GM12878 (cell line): ENCODE data around the gene CELF2. TPM values are rescaled to one million over a fixed set of nuclear protein-coding genes. Genes with fewer than 3 reads are reported as not detected.
A peak's percentile ranks its signal among the peaks of the same experiment; 100 is the strongest.

Source experiments
- BCLAF1 ChIP-seq: fragments of 450-650 bp; IDR thresholded peaks from 2 replicates; pipeline ENCODE4 v1.6.1; 2017; ENCODE audit warnings: antibody characterized with exemption, mild to moderate bottlenecking, moderate library complexity
- CBFB ChIP-seq: IDR thresholded peaks from 2 replicates; pipeline ENCODE4 v1.6.1; 2016; ENCODE audit warnings: antibody characterized with exemption, low read depth
- CHD1 ChIP-seq: IDR thresholded peaks from 2 replicates; pipeline ENCODE4 v1.6.1; 2012; ENCODE audit warnings: low read depth, low read length, improper control_type of control experiment
- CREM ChIP-seq: IDR thresholded peaks from 2 replicates; pipeline ENCODE4 v1.6.1; 2014; ENCODE audit warnings: antibody characterized with exemption, low read depth
- DPF2 ChIP-seq: fragments of 450-650 bp; IDR thresholded peaks from 2 replicates; pipeline ENCODE4 v1.6.1; 2017; ENCODE audit warnings: mild to moderate bottlenecking
- EZH2 ChIP-seq: IDR thresholded peaks from 2 replicates; pipeline ENCODE4 v1.6.1; 2012; ENCODE audit warnings: low read depth, mild to moderate bottlenecking, control low read depth, inconsistent platforms, low read length, borderline replicate concordance; ENCODE audit not compliant: control insufficient read depth
- KDM1A ChIP-seq: fragments of 200-600 bp; sonication (generic); IDR thresholded peaks from 2 replicates; pipeline ENCODE4 v1.6.1; 2016; ENCODE audit warnings: borderline replicate concordance
- MEF2B ChIP-seq: fragments of 450-650 bp; IDR thresholded peaks from 2 replicates; pipeline ENCODE4 v1.6.1; 2018; ENCODE audit warnings: mild to moderate bottlenecking, moderate library complexity; ENCODE audit not compliant: partially characterized antibody, poor library complexity, severe bottlenecking
- NRF1 ChIP-seq: conservative IDR thresholded peaks from 2 replicates; pipeline ENCODE4 v1.6.1; 2011; ENCODE audit warnings: mild to moderate bottlenecking, low read depth, low read length, improper control_type of control experiment
- POLR2AphosphoS5 ChIP-seq: IDR thresholded peaks from 2 replicates; pipeline ENCODE4 v1.6.1; 2011; ENCODE audit warnings: mild to moderate bottlenecking, low read length, inconsistent platforms
- RCOR1 ChIP-seq: conservative IDR thresholded peaks from 2 replicates; pipeline ENCODE4 v1.6.1; 2012; ENCODE audit warnings: low read depth, low read length, improper control_type of control experiment
- RUNX3 ChIP-seq: IDR thresholded peaks from 2 replicates; pipeline ENCODE4 v1.6.1; 2012; ENCODE audit warnings: low read length, inconsistent platforms
- SIN3A ChIP-seq: IDR thresholded peaks from 2 replicates; pipeline ENCODE4 v1.6.1; 2012; ENCODE audit warnings: low read depth, low read length, improper control_type of control experiment
- SKIL ChIP-seq: fragments of 450-650 bp; IDR thresholded peaks from 2 replicates; pipeline ENCODE4 v1.6.1; 2017; ENCODE audit warnings: mild to moderate bottlenecking, low read depth, inconsistent platforms; ENCODE audit not compliant: poor library complexity, severe bottlenecking
- SMAD5 ChIP-seq: IDR thresholded peaks from 2 replicates; pipeline ENCODE4 v1.6.1; 2016; ENCODE audit warnings: antibody characterized with exemption, low read depth
- SPI1 ChIP-seq: IDR thresholded peaks from 2 replicates; pipeline ENCODE4 v1.6.1; 2011; ENCODE audit warnings: low read depth, mild to moderate bottlenecking, low read length, moderate library complexity, borderline replicate concordance; ENCODE audit not compliant: insufficient read depth
- YY1 ChIP-seq: IDR thresholded peaks from 2 replicates; pipeline ENCODE4 v1.6.1; 2011; ENCODE audit warnings: low read depth, mild to moderate bottlenecking, low read length
- ZBTB33 ChIP-seq: fragments of 450-650 bp; IDR thresholded peaks from 2 replicates; pipeline ENCODE4 v1.6.1; 2017; ENCODE audit warnings: mild to moderate bottlenecking
- ZBTB4 ChIP-seq: fragments of 450-650 bp; formaldehyde crosslinking; IDR thresholded peaks from 2 replicates; pipeline ENCODE4 v1.4.0; 2022; ENCODE audit warnings: mild to moderate bottlenecking, moderate library complexity
- ZSCAN29 ChIP-seq: fragments of 450-650 bp; IDR thresholded peaks from 2 replicates; pipeline ENCODE4 v1.6.1; 2017; ENCODE audit warnings: mild to moderate bottlenecking, moderate library complexity
- polyA plus RNA-seq, 11 experiments: library from polyadenylated mRNA; depleted of rRNA in 4 of 11; unstranded in 6 of 11; stranded (reverse) in 5 of 11; fragments of >200 nt; fragmentation: Nextera tagmentation in 4 of 11; fragmentation: Illumina TruSeq in 1 of 11; extraction: Ambion mirVana in 4 of 11; extraction: Trizol in 1 of 11; gene quantifications; 1 replicate in 1 of 11; 2 replicates in 10 of 11; pipeline versions ENCODE4 v1.2.1 to v1.2.3, GENCODE V29; 2011 to 2016; ENCODE audit warnings: inconsistent platforms in 2 of 11, missing spikeins in 2 of 11, low read depth in 1 of 11
- total RNA-seq, 4 experiments: library from RNA; depleted of rRNA in 3 of 4; stranded (reverse); fragments of >200 nt in 3 of 4; fragmentation: Illumina TruSeq in 1 of 4; extraction: Trizol in 1 of 4; gene quantifications; 2 replicates each; pipeline versions ENCODE4 v1.2.1 to v1.2.3, GENCODE V29; 2013 to 2021

CELF2 gene
- total and polyA plus RNA-seq, 10 of the 15 experiments (the other 5 are each of a cell fraction or from before 2014, with no cell fraction given): 20.8 to 129 (median 86.3) TPM

- TF ChIP-seq CBFB (no peak), DPF2 (peak; percentile 80; the same call in 1 of the 2 replicates), ZBTB4 (CRISPR knock-in tag) (no peak), YY1 (no peak; the same call in 1 of the 2 replicates), POLR2AphosphoS5 (peak; percentile 83), SIN3A (peak; percentile 82), RUNX3 (no peak), BCLAF1 (no peak), CHD1 (no peak), ZSCAN29 (no peak), SPI1 (peak; percentile 74), CREM (peak; percentile 78), SMAD5 (no peak), EZH2 (no peak), ZBTB33 (no peak), MEF2B (peak; percentile 60), SKIL (peak; percentile 38), NRF1 (0 out of 2 replicates have a peak, but pooled peaks have one; percentile 11), KDM1A (no peak), RCOR1 (no peak)
Observed at GRCh38 chr10:11175823-11176243, 158.2 kb downstream of the CELF2 start (continued).
